HepG2 (cell line): ENCODE results near the gene AGAP1. TPM values are rescaled to one million over a fixed set of nuclear protein-coding genes. Genes with fewer than 3 reads are reported as not detected.

Experiments
- ATAC-seq: fragments of 200-7000 bp; cut with Tn5 transposase; 3 replicates; pipeline ENCODE4 v1.9.1; 2020; ENCODE audit warnings: mild to moderate bottlenecking, moderate library complexity
- BruUV-seq: library from RNA; stranded (reverse); fragments of 400-500 nt; replicated peaks from 2 replicates; lab custom pipeline; 2021; lab: Mats Ljungman, UMichigan
- CTCF ChIA-PET: fragments of 300-600 bp; formaldehyde crosslinking; extraction: SDS; loops from one replicate; lab custom pipeline; 2021; ENCODE audit warnings: low total read pairs, inconsistent platforms, low intra/inter-chr PET ratio; lab: Yijun Ruan, JAX
- POLR2A ChIA-PET: fragments of 350-600 bp; sonication (Branson Sonifier 250); formaldehyde crosslinking; loops from one replicate; lab custom pipeline; 2020; ENCODE audit warnings: antibody characterized with exemption, inconsistent platforms; lab: Yijun Ruan, JAX
- DNase-seq: peaks from one replicate; pipeline ENCODE4 v3.0.0-alpha.2; 2015; ENCODE audit warnings: low spot score
- FAIRE-seq: peaks from 3 replicates; lab custom pipeline; 2011; peaks lifted over from hg19 to GRCh38; lab: Jason Lieb, UNC
- H2AFZ ChIP-seq: one replicate; pipeline ENCODE4 v1.6.1; 2011; ENCODE audit warnings: low read length, inconsistent platforms
- H3K27ac ChIP-seq: fragments of 300-600 bp; 3 replicates; pipeline ENCODE4 v1.8.0; 2011; ENCODE audit warnings: mixed run types, mild to moderate bottlenecking, mixed read lengths, low read length, inconsistent platforms; ENCODE audit not compliant: insufficient read depth; ENCODE audit errors: extremely low read length
- H3K27me3 ChIP-seq, 2 experiments: fragments of 200-600 bp in 1 of 2; 2 replicates in 1 of 2; 3 replicates in 1 of 2; pipeline versions ENCODE4 v1.6.0 to v1.8.0; 2011; ENCODE audit warnings: low read length in 2 of 2, mild to moderate bottlenecking in 2 of 2, moderate library complexity in 2 of 2, inconsistent platforms in 1 of 2; ENCODE audit not compliant: insufficient read depth in 2 of 2, control insufficient read depth in 1 of 2
- H3K36me3 ChIP-seq, 2 experiments: fragments of 200-600 bp in 1 of 2; replicated peaks in 1 of 2; 2 replicates in 1 of 2; 3 replicates in 1 of 2; pipeline versions ENCODE4 v1.5.1 to v1.8.0; 2011; ENCODE audit warnings: low read length in 2 of 2, inconsistent platforms in 1 of 2; ENCODE audit not compliant: insufficient read depth in 2 of 2, control insufficient read depth in 1 of 2
- H3K4me1 ChIP-seq: 2 replicates; pipeline ENCODE4 v1.5.1; 2012; ENCODE audit warnings: low read length, inconsistent platforms; ENCODE audit not compliant: insufficient read depth
- H3K4me2 ChIP-seq: 2 replicates; pipeline ENCODE4 v1.6.0; 2011; ENCODE audit warnings: low read depth, low read length, inconsistent platforms
- H3K4me3 ChIP-seq, 3 experiments: fragments of 200-600 bp in 1 of 3; sonication (generic), shearing (Covaris generic) in 1 of 3; replicated peaks in 1 of 3; 2 replicates each; pipeline ENCODE4 v1.5.1; 2011 to 2016; ENCODE audit warnings: low read length in 3 of 3, inconsistent platforms in 2 of 3, low read depth in 2 of 3, mild to moderate bottlenecking in 2 of 3, control low read depth in 1 of 3, mixed read lengths in 1 of 3; ENCODE audit not compliant: insufficient read depth in 1 of 3
- H3K79me2 ChIP-seq: one replicate; pipeline ENCODE4 v1.6.1; 2011; ENCODE audit warnings: low read length, inconsistent platforms; ENCODE audit not compliant: insufficient read depth
- H3K9ac ChIP-seq: 2 replicates; pipeline ENCODE4 v1.6.0; 2011; ENCODE audit warnings: mild to moderate bottlenecking, low read depth, low read length, inconsistent platforms; ENCODE audit not compliant: insufficient read depth
- H3K9me3 ChIP-seq: 2 replicates; pipeline ENCODE4 v1.5.1; 2012; ENCODE audit warnings: mild to moderate bottlenecking, low read length
- H4K20me1 ChIP-seq: 2 replicates; pipeline ENCODE4 v1.6.0; 2011; ENCODE audit warnings: inconsistent platforms, mild to moderate bottlenecking, low read length, moderate library complexity; ENCODE audit not compliant: insufficient read depth
- EZH2 ChIP-seq: conservative IDR thresholded peaks from 2 replicates; pipeline ENCODE4 v1.6.1; 2012; ENCODE audit warnings: mild to moderate bottlenecking, low read depth, low read length, moderate library complexity
- NR0B2 ChIP-seq: sonication (generic); formaldehyde crosslinking; IDR thresholded peaks from 2 replicates; pipeline ENCODE4 v1.4.0; 2020; ENCODE audit warnings: mild to moderate bottlenecking, missing genetic modification reagents
- RFX1 ChIP-seq: fragments of 450-650 bp; IDR thresholded peaks from 2 replicates; pipeline ENCODE4 v1.6.1; 2017
- ZNF878 ChIP-seq: sonication (generic); formaldehyde crosslinking; IDR thresholded peaks from 2 replicates; pipeline ENCODE4 v1.8.1; 2023; ENCODE audit warnings: mild to moderate bottlenecking, missing genetic modification reagents, moderate library complexity
- whole genome bisulfite sequencing: methylation state at CpG from one replicate; pipeline ENCODE4 v1.1.6; 2017; ENCODE audit warnings: low lambda C conversion rate; 5-methylcytosine and 5-hydroxymethylcytosine counted together
- in situ Hi-C: cut with HindIII; loops from 2 replicates; pipeline ENCODE4 v1.10.0; 2017; ENCODE audit warnings: low pct_unique_long_range_greater_than_20kb; ENCODE audit not compliant: extremely low pct_ligation_motif_present
- intact Hi-C: fragments of 100-400 bp; cut with micrococcal nuclease; formaldehyde crosslinking; loops from one replicate; pipeline ENCODE4 v1.10.0; 2022; ENCODE audit not compliant: unreplicated experiment
- polyA plus RNA-seq, 8 experiments: library from polyadenylated mRNA; depleted of rRNA in 3 of 8; stranded (reverse) in 7 of 8; unstranded in 1 of 8; fragments of >200 nt; fragmentation: Illumina TruSeq in 4 of 8; extraction: Trizol in 4 of 8; gene quantifications; 2 replicates each; pipeline versions ENCODE4 v1.2.1 to v1.2.3, GENCODE V29; 2011 to 2016; ENCODE audit warnings: low read depth in 4 of 8, missing spikeins in 1 of 8, mixed read lengths in 1 of 8; ENCODE audit not compliant: insufficient read depth in 1 of 8
- total RNA-seq, 5 experiments: library from RNA; depleted of rRNA; stranded (reverse); fragments of >200 nt; fragmentation: Illumina TruSeq; extraction: Trizol; gene quantifications; 2 replicates each; pipeline ENCODE4 v1.2.3, GENCODE V29; 2016; ENCODE audit warnings: low read depth in 1 of 5

The AGAP1 gene
- total and polyA plus RNA-seq, 2 of the 13 experiments (the other 11 are each of a cell fraction or from before 2014, with no cell fraction given): 21.2 to 32.7 TPM

GRCh38 chr2:235612181-235612950 is 118.5 kb downstream of the AGAP1 start:
- H3K9ac ChIP-seq: no peak overlapping the region
- WGBS: 94% methylated on average over 15 of the region's 15 CpGs
- no peaks in the 10 kb centered on the region for H3K27me3 ChIP-seq
- H2AFZ ChIP-seq: no peak overlapping the region
- H3K9me3 ChIP-seq: no peaks in the 10 kb centered on the region
- TF ChIP-seq NR0B2 (CRISPR knock-in tag) (no peak), RFX1 (0 out of 2 replicates have a peak, but pooled peaks have one; percentile 7)
- TF ChIP-seq, all 625 proteins: peak for 1
- BruUV-seq: no TSS peak
- no peaks in the 10 kb centered on the region for H3K36me3 ChIP-seq
- H3K79me2 ChIP-seq: peaks cover 42% of the 10 kb centered on the region
- ATAC-seq: no peak
- peaks cover 34% of the 10 kb centered on the region for H4K20me1 ChIP-seq
- intact Hi-C loops: loop anchor here (5.0 kb wide), 1 partner anchor 35 kb away; no protein-coding TSS in a partner anchor
- H3K4me1 ChIP-seq: peaks cover 29% of the 10 kb centered on the region
- no peak overlapping the region for H3K27ac ChIP-seq
- H3K4me3 ChIP-seq: no peak overlapping the region
- ChIA-PET CTCF (no interaction called here), POLR2A (no interaction called here)
- FAIRE-seq: no peak
- DNase-seq: no peak
- in situ Hi-C loops: no loop called here
- no peak overlapping the region for H3K4me2 ChIP-seq

GRCh38 chr2:235613649-235614048 is 119.8 kb downstream of the AGAP1 start:
- DNase-seq (no peak), FAIRE-seq (no peak), ATAC-seq (no peak)
- Histone ChIP-seq H4K20me1 (peaks cover 34% of the 10 kb centered on the region), H3K27me3 (no peaks in the 10 kb centered on the region), H3K36me3 (no peaks in the 10 kb centered on the region), H3K27ac (no peak overlapping the region), H3K4me2 (peak overlapping the region; percentile 73; the same call in 1 of the 2 replicates), H2AFZ (no peak overlapping the region), H3K9ac (no peak overlapping the region), H3K4me1 (peaks cover 29% of the 10 kb centered on the region), H3K79me2 (peaks cover 33% of the 10 kb centered on the region), H3K4me3 (no peak overlapping the region), H3K9me3 (no peaks in the 10 kb centered on the region)
- no TSS peak for BruUV-seq
- 90% methylated on average over 6 of the region's 6 CpGs for WGBS
- ChIA-PET POLR2A (no interaction called here), CTCF (no interaction called here)
- in situ Hi-C loops: no loop called here
- intact Hi-C loops: loop anchor here (5.0 kb wide), 1 partner anchor 34 kb away; no protein-coding TSS in a partner anchor
- no peak for TF ChIP-seq ZNF878
- TF ChIP-seq EZH2: no peak
